Eye (tissue), 1 donor: ENCODE results near the gene DMBX1.

Source experiments
- DNase-seq: peaks from one replicate; pipeline ENCODE4 v3.0.0-alpha.2; 2015

The DMBX1 gene

DNA sequence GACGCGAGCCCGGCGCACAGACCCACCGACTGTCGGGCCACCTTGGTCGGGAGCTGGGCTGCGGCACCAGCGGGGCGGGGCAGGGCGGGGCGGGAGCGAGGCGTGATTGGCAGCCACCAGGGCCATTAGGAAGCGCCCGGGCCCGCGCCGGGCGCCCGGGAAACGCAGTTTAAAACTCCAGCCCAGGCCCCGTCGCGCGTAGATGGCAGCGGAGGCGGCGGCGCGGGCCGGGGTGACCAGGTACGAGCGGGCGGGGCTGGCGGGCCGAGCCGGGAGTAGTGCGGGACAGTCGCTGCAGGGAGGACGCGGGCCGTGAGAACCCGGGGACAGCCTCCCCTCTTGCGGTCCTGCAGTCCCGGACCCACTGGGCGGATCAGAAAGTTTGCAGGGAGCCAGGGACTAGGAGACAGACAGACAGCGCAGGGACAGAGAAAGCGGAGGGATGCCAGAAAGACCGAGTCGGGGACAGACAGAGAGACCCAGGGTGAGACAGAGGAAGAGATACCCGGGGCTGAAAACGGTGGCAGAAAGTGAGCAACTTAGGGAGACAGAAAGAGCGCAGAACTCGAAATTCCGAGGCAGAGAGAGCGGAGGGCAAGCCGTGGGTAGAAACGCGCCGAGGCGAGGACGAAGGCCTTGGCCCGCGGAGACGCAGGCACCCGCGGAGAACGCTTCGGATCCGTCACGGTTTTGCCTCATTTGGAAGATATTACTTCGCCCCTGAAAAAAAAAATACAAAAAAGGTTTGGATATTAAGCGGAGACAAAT lies at the start of gene DMBX1:
TSS of gene DMBX1 (plus strand) at position 199 of the 768 bp plus-strand sequence. CDS start 17,175 bp downstream, outside the sequence.
- peak; percentile 77 for DNase-seq

DNA sequence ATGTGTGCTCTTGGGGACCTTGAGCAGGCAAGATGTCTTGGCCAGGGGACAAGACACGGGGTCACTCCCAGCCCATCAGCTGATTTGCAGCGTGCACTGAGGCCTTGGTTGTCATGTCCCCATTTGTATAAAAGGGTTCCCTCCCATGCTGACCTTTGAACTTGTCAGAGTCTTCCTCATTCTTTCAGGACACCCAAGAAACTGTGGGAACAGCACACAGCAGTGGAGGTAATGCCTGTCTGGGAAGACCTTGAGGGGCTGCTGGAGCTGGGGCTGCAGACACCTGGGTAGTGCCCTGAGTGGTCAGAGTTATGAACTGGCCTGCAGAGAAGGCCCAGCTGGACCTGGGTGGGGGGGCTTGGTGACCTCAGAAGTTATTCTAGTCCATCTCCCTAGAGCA lies 49.2 kb upstream of the DMBX1 start:
- DNase-seq, result no peak

DNA sequence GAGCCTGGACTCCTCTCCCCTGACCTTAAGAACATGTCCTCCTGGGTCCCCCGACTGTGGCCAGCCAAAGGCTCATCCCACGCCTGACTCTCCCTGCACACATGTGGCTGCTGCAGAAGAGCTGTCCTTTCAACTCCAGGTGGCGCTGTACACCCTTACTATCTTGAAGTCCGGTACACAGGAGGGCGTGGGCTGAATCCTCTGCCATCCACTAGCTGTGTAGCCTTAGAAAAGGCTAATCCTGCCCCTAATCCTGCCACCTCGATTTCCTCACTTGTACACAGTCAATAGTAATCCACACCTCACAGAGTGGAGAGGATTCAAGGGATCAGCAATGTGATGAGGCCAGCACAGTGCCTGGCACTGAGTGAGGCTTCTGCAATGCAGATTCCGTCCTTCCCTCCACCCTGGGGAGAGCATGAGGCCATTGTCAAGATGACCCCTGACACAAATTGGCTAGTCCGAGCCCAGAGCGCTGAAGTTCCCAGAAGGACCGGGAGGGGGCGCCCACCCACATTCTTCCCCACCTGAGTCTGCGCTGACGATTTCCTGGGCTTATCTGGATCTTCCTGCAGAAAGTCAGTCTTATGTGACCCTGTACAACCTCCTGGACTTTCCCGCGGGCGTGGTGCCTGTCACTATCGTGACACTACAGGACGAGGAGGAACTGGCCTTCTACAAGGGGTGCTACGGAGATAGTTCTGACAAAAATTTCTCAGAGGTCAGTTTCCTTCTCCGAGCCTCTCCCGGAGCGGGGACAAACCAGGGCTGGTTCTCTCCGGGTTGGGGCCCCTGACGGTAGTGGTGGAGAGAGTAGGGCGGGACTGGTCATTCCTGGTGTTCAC lies 47.1 kb upstream of the DMBX1 start:
- peak; percentile 90 for DNase-seq

DNA sequence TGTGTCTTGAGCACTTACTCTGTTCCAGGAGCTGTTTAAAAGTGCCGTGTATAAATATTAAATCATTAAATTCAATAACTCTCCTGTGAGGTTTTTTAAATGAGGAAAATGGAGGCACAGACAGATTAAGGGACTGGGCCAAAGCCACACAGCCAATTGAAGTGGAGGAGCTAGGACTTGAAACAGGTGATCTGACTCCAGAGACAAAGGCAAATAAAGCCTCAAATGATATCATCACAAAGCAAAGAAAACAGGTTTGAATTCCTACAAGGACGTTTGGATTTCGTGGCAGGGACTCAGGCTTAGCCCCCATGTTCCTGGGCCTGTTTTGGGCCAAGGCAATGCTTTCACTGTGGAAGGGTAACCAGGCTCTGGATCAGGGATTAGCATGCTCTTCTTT lies 45.2 kb upstream of the DMBX1 start:
- DNase-seq, result no peak

DNA sequence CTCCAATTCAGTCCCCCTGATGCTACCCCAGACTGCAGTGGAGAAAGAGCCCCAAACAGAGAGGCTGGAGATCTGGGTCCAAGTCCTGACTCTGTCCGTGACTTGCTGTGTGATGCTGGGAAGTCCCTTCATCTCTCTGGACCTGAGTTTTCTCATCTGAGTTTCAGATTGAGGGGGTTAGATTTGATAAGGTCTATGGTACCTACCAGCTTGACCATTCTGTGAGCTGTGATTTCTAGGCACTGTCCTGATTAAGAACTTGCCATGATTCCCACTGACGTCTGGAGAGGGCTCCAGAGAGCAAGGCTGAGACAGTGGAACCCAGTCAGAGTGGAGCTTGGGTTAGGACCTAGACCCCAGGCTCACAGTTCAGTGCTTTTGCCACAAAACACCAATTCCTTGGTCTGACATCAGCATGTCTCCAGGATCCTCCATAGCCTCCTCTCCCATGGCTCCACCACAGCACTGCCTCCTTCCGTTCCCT lies 43.8 kb upstream of the DMBX1 start:
- no peak for DNase-seq

DNA sequence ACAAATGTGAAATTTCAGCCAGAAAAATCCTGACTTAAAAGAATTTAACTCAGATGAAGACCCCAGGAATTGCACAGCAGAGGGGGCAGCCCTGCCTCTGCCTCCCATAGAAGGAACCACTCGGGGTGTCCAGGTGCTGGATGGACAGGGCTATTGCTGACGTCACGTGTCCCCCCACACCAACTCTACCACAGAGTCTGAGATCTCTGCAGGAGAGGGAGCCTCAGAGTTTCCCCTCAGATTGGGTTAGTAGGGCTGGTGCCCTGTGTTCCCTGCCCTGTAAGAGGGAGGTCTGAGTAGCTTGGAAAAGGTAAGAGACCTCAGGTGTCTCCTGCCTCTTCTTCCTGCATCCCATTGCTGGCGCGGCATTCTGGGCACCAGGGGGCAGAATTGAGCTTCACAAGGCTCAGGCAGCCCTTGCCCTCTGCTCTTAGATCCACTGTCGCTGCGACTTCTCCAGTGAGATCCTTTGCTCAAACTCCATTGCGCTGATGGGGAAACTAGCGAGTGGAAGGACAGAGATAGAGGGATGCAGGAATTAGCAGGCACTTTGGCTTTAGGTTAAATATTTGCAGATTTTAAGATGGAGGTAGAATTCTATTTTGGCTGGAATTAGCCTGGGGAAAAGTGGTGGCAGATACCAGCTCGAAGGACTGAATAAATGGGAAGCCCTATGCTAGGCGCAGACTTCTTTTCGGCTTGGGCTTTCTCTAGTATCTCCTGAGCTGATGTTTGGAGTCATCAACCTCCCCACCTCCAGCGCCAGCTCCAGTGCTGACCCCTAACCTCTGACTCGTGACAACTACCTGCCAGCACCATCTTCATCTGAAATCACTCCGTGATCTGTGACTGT lies 42.8 kb upstream of the DMBX1 start:
- DNase-seq, result peak; percentile 95

DNA sequence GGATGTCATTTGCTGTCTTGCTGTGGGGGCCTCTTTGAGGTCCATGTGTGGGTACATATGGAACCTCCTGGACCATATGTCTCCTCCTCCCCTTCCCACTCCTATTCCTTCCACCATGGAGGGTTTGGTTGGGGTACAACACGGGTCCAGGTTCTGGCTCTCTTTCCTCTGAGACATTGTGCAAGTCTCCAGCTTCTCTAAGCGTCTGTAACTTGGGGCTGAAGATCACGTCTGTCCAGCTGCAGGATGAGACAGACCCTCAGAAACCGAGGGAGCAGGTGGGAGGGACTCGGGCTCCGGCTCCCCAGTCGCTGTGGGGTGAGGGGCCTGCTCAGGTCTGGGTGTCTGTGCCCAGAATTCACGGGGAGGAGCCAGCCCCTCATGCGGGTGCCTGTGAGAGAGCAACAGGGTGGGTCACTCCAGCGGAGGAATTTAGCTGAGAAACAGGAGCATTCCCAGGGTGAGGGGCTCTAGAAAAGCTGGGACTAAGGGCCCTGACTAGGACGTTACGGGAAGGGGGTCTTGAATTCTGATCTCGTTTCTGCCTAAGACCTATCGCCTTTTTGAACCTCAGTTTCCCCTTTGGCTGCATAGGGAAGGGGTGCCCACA lies 42.0 kb upstream of the DMBX1 start:
- DNase-seq, result no peak

DNA sequence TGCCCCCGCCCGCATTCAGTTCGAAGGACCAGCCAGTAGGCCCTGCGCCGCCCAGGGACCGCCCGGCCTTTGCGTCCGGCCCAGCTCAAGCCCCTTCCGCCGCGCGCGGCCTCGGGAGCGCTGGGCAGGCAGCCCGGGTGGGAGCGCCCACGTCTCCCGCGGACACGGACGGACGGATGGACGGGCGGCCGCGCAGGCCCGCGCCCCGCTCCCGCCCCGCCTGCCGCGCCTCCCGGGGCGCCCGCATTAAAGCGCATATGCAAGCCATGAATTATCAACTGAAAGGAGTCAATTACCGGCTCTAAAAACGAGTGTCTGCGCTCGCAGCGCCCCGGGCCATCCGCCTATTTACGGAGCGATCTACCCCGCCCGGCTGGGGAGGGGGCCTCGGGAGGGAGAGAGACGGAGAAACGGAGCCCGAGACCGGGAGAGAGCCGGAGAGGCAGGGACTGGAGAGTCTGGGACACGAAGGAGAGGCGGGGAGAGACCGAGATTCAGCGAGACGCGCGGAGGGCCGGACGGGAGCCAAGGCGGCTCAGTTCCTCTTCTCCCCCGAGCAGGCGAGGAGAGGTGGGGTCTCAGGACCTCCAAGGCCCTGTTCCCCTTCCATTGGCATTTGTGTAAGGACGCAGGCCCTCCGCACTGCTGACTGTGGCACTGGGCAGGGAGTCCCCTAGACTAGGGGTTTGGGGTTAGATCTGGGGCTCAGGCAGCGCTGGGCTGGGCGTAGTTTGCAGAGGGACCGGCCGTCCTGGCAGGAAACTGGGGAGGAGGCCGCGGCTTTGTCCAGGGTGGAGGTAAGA lies 41.3 kb upstream of the DMBX1 start:
- DNase-seq, result peak; percentile 72

DNA sequence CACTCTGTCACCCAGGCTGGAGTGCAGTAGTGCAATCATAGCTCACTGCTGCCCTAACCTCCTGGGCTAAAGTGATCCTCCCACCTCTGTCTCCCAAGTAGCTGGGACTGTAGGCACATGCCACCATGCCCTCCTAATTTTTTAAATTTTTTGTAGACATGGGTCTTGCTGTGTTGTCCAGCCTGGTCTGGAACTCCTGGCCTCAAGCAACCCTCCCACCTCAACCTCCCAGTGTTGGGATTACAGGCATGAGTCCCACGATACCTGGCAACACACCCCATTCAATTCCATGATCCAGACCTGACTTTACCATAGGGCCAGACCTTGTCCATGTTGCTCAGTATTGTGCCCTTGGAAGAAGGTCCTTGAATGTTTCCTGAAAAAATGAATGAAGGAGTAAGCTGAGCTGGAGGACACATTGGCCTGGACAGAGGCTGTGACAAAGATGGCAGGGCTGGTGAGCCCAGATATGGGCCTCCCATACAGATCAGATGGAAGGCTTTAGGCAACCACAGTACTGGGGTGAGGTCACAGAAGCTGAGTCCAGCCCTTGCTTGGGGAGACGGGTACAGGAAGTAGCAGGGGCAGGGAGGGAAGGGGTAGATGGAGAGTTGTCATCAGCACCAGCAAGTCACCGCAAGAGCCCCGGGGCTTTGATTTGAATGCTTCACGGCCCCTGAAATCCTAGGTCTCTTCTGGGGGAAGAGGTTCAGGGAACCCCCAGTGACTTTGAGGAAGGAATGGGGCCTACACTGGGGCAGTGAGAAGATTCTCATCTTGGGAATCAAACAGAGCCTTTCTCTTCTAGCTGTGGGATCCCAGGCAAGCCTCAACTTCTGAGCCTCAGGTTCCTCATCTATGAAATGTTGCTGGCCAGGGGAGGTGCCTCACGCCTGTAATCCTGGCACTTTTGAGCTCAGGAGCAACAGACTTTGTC lies 40.1 kb upstream of the DMBX1 start:
- DNase-seq, result no peak

DNA sequence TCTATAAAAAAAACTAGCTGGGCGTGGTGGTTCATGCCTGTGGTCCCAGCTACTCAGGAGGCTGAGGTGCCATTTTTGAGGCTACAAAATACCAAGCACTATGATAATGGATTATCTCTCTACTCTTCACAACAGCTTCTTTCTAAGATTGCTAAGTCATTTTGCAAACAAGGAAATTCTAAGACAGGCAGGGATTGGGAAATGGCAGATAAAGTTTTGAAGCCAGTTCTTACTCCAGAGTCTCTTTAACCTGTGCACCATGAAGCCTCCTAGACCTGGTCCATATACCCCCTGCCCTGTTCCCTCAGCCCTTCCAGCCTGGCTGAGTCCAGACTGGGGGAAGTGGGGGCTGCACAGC lies 39.5 kb upstream of the DMBX1 start:
- DNase-seq, result no peak

DNA sequence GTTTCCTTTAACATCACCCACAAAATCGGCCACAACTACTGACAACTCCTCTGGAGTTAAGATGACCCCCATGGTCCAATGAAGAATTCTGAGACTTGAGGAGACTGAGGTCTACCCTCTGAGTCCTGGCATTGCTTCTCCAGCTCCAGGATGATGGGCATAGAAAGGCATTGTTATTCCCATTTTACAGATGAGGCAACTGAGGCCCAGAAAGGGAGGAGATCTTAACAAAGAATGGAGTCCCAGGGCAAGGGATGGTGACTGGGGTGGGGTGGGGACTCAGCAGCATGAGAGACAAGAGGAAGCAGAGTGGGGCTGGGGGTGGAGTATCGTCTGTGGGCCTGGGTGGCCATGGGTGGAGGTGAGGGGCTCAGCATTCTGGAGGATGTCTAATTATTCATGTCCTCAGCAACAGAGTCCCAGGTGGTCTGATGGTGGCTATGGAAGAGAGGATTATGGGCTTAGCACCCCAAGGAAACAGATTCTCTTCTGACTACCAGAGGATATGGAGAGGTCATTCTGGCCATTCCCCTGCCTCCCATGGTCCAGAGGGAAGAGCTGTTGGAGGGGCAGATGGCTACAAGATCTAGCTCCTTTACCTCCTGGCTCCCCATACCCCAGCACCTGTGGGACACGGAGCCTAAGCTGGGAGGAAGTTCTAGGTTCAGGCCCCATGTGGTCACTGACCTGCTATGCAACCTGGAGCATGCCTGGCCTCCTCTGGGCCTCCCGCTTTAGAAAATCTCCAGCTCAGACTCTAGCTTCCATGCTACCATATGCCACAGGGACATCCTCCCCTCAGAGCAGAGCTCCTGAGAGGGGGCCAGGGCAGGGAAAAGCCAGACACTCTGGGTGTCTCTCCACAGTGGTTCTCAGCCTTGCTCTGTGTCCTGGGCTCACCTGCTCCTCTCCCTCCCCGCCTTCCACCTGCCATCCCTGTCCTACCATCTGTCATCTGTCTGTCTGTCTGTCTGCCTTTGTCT lies 37.4 kb upstream of the DMBX1 start:
- no peak for DNase-seq

DNA sequence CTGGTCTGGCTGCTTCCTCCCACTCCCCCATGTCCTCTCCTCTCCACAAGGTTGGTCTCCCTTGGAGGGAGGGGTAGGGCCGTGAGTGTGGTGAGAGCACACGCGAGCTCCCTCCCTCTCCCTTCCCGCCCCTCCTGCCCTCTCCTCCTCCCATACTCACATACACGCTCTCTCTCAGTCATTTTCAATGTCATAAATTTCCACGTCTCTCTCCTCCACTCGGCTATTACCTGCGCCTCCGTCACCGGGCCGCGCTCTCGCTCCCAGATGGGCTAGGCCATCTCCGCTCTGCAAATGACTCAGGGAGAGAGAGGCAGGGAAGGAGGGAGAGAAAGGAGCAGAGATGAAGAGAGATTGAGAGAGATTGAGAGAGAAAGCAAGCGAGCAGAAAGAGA lies 36.7 kb upstream of the DMBX1 start:
- no peak for DNase-seq

DNA sequence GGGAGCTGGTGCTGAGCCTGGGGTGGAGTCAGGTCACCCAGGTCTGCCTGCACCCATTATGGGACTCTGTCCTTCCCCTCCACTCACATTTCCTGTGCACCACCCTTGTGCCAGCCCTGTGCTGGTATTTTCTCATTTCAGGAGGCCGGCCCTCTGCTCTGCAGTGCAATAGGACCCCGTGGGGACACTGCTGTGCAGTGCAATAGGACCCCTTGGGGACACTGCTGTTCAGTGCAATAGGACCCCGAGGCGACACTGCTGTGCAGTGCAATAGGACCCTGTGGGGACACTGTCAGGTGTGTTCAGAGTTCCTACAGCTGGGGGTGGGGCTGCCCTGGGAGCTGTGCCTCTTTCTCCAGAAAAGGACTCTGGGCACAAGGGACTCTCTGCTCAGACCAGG lies 36.2 kb upstream of the DMBX1 start:
- DNase-seq, result no peak

DNA sequence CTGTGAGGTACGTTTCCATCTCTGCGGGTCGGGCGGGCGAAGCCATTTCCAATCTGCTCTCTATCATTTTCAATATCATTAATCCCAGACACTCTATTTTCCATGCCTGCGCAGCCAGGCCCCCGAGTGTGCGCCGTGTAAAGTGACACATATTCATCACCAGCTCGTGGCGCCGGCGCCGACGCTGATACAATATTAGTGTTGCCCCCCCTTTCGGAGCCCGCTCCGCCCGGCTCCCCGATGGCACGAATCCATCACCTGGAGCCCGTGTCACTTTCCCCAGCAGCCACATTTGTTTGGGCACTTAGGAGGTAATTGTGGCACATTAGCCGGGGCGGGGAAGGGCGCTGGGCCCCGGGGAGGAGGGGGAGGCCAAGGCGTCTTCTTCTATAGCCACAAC lies 33.7 kb upstream of the DMBX1 start:
- DNase-seq, result no peak

DNA sequence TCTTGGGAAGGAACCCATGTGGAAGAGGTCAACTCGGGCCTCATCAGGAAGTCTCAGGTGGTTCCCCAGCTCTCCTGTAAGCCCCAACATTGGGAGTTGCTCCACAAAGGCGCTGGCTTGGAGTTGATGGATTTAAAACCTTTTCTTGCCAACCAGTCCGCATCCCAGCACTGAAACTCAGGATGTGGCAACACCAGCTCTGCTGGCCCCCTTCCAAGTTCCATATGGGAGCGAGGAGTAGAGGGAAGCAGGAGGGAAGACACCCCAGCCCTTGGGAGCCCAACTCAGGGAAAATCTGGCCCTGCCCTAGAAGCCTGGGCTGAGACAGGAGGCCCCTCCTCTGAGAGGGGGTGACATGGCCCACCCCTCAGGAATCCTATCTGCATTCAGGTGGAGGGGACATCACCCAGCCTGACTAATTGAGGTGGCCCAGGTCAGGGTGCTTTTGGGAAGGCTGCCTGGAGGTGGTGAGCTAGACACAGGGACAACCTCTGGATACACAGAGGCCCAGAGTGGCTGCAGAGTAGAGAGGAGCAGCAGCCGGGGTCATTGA lies 33.1 kb upstream of the DMBX1 start:
- DNase-seq, result no peak

DNA sequence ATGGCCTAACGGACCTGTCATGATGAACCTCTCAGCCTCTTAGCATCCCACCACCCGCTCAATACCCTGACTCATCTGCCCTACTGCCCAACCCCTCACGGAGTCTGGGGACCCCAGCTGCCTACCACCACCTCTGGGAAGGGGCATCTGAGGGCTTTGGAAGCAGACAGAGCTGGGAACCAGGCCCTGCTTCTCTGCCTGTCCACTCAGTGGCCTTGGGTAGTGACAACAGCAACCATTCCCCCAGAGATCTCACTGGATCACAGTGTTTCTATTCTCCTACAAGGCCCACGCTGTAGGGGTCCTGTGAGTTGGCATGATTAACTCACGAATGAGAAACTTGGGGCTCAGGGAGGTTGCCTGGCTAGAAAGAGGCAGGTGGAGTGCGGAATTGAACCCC lies 32.5 kb upstream of the DMBX1 start:
- no peak for DNase-seq

DNA sequence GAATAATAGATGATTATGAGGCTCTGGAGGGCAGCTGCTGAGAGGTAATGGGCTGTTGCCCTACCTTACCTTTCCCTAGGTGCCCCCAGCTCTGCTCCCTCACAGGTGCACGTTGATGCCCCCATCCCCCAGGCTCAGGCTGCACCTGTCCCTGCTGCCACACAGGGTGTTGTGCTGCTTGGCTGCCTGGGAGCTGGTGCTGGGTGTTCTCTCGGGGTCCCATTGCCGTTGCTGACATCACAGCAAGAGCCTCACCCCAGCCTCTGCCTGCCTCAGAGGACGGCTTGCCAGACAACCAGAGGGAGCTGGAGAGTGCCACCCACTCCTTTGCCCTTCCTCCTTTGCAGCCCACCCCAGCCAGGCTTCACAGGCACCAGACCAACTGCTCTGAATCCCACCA lies 31.4 kb upstream of the DMBX1 start:
- no peak for DNase-seq

DNA sequence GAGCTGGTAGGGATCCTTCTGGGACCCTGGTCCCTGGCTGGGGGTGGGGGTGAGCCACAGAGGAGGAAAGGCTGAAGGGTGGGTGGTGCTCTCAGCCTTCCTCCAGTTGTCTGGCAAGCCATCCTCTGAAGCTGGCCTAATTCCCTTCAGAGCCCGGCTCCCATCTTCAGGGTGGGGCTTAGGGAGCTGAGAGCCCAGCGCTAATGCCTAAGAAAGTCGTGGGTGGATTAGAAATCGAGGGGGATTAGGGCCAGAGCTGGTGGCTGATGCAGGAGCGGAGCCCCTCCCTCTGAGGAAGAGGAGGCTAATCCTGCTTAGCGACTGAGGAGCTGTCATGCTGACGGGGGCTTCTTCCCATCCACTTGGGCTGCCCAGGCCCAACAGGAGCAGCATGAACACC lies 30.8 kb upstream of the DMBX1 start:
- DNase-seq, result no peak

DNA sequence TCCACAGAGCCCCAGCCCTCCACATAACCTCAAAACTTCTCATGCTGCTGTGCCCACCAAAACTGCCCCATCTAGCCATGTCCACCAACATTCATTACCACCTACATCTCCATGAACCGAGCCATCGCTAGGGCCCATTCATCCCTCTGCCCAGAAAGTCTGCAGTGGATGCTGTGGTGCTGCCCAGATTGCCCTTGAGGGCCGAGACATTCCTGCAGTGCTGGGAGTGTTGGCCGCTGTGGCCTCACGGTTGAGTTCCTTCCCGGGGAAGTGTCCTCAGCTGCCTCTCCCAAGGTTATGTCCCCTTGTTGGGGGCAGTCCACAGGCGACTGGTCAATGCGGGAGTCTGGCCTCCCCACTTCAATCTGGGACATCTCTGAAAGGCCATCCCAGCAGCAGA lies 30.3 kb upstream of the DMBX1 start:
- no peak for DNase-seq
